NCI-H345 treated with DMSO at 0.1 percent for 48 hours (cell line): Measurements from ENCODE around the gene PUM1.

ENCODE experiments used
- DNase-seq: peaks from one replicate; lab custom pipeline; 2025; ENCODE audit not compliant: unreplicated experiment; lab: John Stamatoyannopoulos, UW

Gene PUM1

GRCh38 chr1:30895382-30895943 is 170.1 kb downstream of the PUM1 start:
- no peak for DNase-seq

DNA sequence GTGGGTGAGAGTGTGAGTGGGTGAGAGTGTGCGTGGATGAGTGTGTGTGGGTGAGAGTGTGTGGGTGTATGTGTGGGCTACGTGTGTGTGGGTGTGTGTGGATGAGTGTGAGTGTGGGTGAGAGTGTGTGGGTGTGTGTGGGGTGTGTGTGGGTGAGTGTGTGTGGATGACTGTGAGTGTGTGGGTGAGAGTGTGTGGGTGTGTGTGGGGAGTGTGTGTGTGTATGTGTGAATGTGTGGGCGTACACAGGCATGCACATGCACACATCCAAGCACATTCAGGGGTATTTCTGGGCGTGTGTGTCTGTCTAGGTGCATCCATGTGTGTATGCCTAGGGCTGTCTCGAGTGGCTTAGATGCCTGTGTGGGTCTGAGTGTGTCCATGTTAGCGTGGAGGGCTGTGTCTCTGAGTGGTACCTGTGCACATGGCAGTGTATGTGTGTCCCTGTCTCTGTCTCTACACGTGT is 171.0 kb downstream of the PUM1 start:
- DNase-seq: no peak

- no peak for DNase-seq
Measured at GRCh38 chr1:30893776-30894507, 171.6 kb downstream of the PUM1 start.

DNA sequence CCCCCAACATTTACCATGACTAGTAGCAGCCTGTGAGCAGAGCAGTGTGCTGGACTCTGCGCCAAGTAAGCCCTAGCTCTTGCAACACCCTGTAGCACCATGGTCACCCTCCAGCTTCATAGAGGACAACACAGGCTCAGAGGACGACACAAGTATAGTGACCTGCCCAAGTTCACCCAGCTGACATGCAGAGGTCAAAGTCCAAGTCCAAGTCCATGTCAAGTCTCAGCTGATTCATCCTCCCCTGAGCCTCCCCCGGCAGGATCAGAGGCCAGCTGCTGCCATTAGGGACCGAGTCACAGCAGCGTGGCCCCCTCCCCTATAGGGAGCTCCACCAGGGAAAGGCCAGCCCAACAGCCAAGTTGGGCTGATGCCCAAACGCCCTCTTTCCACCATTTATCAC is 172.8 kb downstream of the PUM1 start:
- DNase-seq: no peak

DNA sequence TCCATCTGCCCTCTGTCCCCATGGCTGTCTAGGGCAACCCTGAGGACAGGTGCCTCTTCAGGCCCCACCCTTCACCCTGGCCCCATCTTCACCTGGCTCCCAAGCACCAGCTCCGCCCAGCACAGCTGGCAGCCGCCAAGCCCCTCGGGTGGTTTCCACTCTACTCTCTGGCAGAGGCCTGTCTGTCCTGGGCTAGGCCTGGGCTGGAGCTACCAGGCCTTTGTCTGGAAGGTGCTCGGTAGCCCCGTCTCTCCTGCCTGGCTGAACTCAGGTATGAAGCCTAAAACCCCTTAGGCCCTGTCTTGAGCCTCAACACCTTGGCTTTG is 174.3 kb downstream of the PUM1 start:
- no peak for DNase-seq

DNA sequence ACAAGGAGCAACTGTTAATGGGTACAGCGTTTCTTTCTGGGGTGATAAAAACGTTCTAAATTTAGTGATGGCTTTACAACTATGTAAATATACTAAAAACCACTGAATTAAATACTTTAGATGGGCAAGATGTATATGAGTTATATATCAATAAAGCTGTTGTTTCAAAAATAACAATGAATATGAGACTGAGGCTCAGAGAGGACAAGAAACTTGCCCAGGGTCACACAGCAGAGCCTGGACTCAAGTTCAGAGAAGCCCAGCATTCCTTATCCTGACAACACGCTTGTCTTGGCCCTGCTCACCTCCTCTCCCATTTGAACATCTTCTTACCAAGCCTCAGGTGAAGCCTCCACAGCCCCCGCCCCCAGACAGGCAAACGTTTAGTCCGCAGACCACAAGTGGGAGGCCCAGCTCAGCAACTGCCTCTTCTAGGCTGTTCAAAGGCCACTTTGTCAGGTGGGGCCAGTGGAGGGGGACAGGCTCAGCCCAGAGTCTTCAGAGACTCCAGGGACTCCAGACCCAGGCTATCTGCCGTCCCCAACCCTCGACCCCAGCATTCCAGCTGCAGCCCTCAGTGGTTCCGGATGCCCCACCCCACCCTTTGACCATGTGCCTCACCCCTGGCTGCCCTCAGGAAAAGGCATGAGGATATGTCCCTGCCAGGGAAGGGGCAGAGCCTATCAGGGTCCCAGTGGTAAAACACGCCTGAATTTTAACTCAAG is 174.9 kb downstream of the PUM1 start:
- no peak for DNase-seq

GRCh38 chr1:30889511-30889910 is 176.0 kb downstream of the PUM1 start:
- DNase-seq: no peak

DNA sequence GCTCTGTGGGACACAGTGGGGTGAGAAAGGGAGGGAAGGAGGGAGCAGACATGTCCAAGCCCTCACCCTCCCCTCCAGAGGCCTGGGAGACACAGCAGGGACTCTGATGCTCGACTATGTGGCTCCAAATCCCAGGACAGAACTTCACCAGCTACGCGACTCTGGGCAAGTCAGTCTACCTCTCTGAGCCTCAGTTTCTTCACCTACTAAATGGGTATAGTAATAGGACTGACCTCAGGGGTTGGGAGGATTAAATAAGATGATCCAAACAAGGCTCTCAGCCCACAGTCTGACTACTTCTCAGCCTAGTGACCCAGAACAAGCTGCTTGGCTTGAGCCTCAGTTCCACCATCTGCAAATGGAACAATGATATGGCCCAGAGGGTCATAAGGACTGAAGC is 176.5 kb downstream of the PUM1 start:
- DNase-seq: no peak

DNA sequence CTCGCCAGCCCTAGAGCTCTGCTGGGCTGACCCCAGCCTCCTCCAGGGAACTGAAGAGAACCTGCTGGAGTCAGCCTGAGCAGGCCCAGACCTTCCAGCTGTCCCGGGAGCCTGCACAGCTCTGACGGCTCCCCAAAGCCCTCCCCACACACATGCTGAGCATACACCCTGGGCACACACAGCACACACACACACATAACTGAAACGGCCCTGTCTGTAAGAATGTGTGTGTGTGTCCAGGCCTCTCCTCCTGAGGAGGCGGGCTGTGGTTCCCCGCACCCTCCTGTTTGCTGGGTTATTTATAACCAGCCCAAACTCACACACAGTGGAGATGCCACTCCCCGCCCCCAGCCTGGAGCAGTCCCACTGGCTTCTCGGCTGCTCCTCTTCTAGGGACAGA is 177.1 kb downstream of the PUM1 start:
- DNase-seq: no peak

DNA sequence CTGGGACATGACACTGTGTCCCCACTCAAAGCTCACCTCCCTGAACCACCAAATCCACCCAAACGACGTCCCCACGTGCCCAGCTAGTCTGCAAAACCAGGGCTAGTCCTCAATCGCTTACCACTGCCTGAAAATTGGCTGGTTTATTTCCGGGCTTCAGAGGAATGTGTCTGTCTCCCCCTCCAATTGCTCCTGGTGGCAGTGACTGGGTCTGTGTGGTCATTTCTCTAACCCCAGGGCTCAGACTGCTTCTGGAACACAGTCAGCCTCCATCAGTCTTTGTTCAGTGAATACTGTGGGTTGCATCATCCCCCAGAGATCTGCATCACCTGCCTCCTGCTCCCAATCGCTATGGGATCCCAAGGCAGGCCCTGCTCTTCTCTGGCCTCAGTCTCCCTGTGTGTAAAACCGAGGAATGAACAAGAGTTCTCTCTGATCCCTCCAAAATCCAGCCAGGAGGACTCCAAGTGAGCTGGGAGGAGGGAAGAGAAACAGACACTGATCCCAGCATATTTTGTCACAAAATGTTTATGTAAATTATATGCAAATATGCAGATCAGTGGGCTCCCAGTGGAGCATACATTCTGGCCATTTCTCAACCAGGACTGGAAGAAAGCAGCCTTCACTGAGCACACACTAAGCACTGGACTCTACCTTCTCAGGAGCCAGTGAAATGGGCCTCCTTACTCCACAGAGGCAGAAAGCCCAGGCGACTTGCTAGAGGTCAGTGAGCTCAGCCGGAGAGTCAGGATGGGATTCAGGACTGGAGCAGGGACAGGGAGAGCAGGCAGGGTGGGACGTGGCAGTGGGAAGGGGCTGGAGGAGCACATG is 177.8 kb downstream of the PUM1 start:
- DNase-seq: no peak

GRCh38 chr1:30886710-30887428 is 178.6 kb downstream of the PUM1 start:
- no peak for DNase-seq

DNA sequence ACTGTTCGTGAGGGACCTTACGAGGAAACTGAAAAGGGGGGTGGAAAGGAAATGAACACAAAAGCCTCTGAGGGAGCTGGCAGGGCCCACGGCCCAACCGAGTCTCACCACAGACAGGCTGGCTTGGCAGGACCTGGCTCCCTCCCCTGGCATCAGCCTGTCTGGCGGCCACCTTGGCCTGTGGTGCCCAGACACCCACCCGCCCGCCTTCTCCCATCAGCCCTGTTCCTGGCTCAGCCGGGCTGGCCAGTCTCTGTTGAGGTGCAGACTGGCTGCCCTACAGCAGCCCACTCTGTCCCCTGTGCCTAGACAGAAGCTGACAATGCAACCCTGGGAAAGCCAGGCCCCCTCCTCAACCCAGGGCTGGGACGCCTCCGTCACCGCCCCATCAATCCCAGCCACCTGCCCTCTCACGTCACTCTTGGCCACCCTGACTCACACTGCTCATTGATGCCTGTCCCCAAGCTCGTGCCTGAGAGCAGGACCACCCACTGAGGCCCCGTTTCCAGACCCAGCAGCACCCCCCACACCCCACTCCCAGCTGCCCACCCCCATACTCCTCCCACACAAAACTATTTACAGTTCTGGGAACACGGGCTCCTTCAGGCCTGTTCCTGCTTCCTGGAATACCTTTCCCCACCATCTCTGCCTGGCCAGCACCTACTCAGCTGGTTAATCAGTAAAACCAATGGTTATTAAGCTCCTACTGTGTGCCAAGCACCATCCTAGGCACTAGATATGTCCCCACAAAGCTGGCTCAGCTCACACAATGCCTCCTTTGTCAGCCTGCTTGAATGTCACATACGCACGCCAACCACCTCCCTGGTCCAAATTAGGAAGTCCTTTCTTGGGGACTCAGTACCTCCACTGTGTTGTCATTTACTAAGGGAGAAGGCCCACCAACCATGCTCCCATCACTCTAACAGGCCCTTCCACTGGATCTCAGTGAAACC is 179.7 kb downstream of the PUM1 start:
- no peak for DNase-seq

GRCh38 chr1:30884723-30885122 is 180.8 kb downstream of the PUM1 start:
- no peak for DNase-seq

- no peak for DNase-seq
Measured at GRCh38 chr1:30883389-30884172, 181.9 kb downstream of the PUM1 start.

GRCh38 chr1:30882678-30883388 is 182.7 kb downstream of the PUM1 start:
- no peak for DNase-seq
